Natural killer cell (primary cell): Measurements from ENCODE around the gene EIPR1. TPM values are rescaled to one million over a fixed set of nuclear protein-coding genes. Genes with fewer than 3 reads are reported as not detected.

Experiments used
- ATAC-seq, 3 donors: fragments of 150-1000 bp in 2 of 3; fragments of 200-7000 bp in 1 of 3; cut with Tn5 transposase; 1 replicate in 1 of 3; 2 replicates in 2 of 3; pipeline ENCODE4 v1.10.0; 2021; ENCODE audit warnings: mild to moderate bottlenecking in 2 of 3, moderate library complexity in 2 of 3
- DNase-seq, 2 donors: peaks; one replicate each; pipeline versions ENCODE4 v3.0.0 to v3.0.0-alpha.2; 2013 to 2021; ENCODE audit warnings: mixed read lengths in 1 of 2
- H3K27ac ChIP-seq: one replicate; pipeline ENCODE4 v1.5.1; 2013; ENCODE audit warnings: mild to moderate bottlenecking, low read length
- H3K27me3 ChIP-seq: one replicate; pipeline ENCODE4 v1.6.1; 2013; ENCODE audit warnings: low read length; ENCODE audit not compliant: control insufficient read depth, insufficient read depth
- H3K36me3 ChIP-seq: one replicate; pipeline ENCODE4 v1.6.1; 2013; ENCODE audit warnings: low read length; ENCODE audit not compliant: control insufficient read depth, insufficient read depth
- H3K4me1 ChIP-seq: one replicate; pipeline ENCODE4 v1.6.1; 2013; ENCODE audit warnings: low read length; ENCODE audit not compliant: control insufficient read depth, insufficient read depth
- H3K4me3 ChIP-seq: one replicate; pipeline ENCODE4 v1.5.1; 2013; ENCODE audit warnings: low read length
- H3K9me3 ChIP-seq: one replicate; pipeline ENCODE4 v1.6.1; 2013; ENCODE audit warnings: low read length; ENCODE audit not compliant: control insufficient read depth, insufficient read depth
- H3K27ac Mint-ChIP-seq, 2 donors: one replicate each; pipeline ENCODE4 v1.8.0; 2022; ENCODE audit warnings: mild to moderate bottlenecking in 2 of 2, mixed read lengths in 2 of 2, moderate library complexity in 1 of 2
- H3K27me3 Mint-ChIP-seq, 2 donors: one replicate each; pipeline ENCODE4 v1.8.0; 2022; ENCODE audit warnings: low read depth in 2 of 2, mixed read lengths in 2 of 2
- H3K36me3 Mint-ChIP-seq: one replicate; pipeline ENCODE4 v1.8.0; 2022; ENCODE audit warnings: mixed read lengths
- H3K4me1 Mint-ChIP-seq, 2 donors: one replicate each; pipeline ENCODE4 v1.8.0; 2022; ENCODE audit warnings: mixed read lengths in 2 of 2
- H3K4me3 Mint-ChIP-seq: one replicate; pipeline ENCODE4 v1.8.0; 2022; ENCODE audit warnings: mild to moderate bottlenecking, moderate library complexity, mixed read lengths
- H3K9me3 Mint-ChIP-seq, 2 donors: one replicate each; pipeline ENCODE4 v1.8.0; 2022; ENCODE audit warnings: mixed read lengths in 2 of 2
- WGBS: methylation state at CpG from one replicate; pipeline ENCODE4 v1.1.7; 2013; ENCODE audit warnings: missing lambda C conversion rate; ENCODE audit not compliant: insufficient coverage; 5-methylcytosine and 5-hydroxymethylcytosine counted together
- intact Hi-C: fragments of 100-400 bp; cut with micrococcal nuclease; formaldehyde crosslinking; loops from one replicate; pipeline ENCODE4 v1.14.2; 2022
- total RNA-seq, 4 donors: library from RNA; stranded (reverse); fragments of 120-200 nt in 1 of 4; gene quantifications; one replicate each; pipeline versions ENCODE4 v1.2.3 to v1.2.4, GENCODE V29; 2013 to 2022
- TF ChIP-seq, protein P1 (sequence below): fragments of 200-600 bp; IDR thresholded peaks from one replicate; pipeline ENCODE4 v1.8.0; 2022; ENCODE audit warnings: antibody characterized with exemption

Gene EIPR1
- total RNA-seq, result 10 to 100 TPM; 26.8 to 28.8 (median 27.9) TPM
- total RNA-seq (2013), result 33.0 TPM

DNA sequence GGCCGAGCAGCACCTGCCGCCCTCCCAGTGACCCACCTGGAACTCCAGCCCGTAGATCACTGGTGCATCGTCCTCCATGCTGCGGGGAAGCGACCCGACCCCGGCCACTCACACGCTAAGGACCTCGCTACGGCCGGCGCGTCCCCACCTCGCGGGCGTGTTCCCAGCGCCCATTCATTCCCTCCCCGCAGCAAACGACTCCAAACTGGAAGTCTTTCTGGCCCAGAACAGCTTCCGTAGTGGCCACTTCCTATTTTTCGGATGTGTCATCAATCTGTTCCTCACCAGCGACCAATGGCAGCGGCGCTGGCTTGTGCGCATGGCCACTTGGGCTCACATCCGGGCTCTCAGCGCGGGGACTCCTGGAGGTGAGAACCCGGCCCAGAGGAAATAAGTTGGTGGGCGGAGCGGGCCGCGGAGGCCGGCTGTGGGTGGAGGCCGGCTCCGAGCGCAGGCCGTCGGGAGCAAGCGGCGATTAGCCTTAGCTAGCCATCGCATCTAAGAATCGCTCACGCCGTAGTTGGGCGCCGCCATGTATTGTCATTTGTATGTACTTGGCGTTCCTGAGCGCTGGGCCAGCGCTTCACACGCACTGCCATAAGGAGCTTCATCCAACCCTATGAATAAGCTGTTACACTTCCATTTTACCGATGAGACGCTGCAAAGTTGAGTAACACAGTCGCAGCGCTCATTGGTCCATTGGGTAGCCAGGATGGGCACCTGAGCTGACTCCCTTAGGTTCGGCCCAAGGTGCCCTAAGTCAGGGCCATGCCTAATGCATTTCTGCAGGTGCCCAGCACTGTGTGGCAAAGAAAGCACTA, at the start of gene EIPR1:
TSS of gene EIPR1 (minus strand) at position 207 of the 821 bp plus-strand sequence. CDS start at position 78, 129 bp downstream.
- Mint-ChIP-seq H3K27me3 (no peaks in the 10 kb centered on the region), H3K27ac (peak within 1 kb of the TSS; percentile 96 to 98), H3K9me3 (no peaks in the 10 kb centered on the region), H3K36me3 (no peaks in the 10 kb centered on the region), H3K4me3 (peak within 1 kb of the TSS; percentile 96), H3K4me1 (peaks cover 28 to 46% of the 10 kb centered on the region in 2 donors)
- peak; percentile 97 to 98 for DNase-seq
- Histone ChIP-seq H3K4me3 (peak within 1 kb of the TSS; percentile 59), H3K27me3 (no peaks in the 10 kb centered on the region), H3K4me1 (peaks cover 31% of the 10 kb centered on the region), H3K36me3 (no peaks in the 10 kb centered on the region), H3K27ac (peak within 1 kb of the TSS; percentile 88), H3K9me3 (peaks cover 6% of the 10 kb centered on the region)
- TF ChIP-seq, protein P1, sequence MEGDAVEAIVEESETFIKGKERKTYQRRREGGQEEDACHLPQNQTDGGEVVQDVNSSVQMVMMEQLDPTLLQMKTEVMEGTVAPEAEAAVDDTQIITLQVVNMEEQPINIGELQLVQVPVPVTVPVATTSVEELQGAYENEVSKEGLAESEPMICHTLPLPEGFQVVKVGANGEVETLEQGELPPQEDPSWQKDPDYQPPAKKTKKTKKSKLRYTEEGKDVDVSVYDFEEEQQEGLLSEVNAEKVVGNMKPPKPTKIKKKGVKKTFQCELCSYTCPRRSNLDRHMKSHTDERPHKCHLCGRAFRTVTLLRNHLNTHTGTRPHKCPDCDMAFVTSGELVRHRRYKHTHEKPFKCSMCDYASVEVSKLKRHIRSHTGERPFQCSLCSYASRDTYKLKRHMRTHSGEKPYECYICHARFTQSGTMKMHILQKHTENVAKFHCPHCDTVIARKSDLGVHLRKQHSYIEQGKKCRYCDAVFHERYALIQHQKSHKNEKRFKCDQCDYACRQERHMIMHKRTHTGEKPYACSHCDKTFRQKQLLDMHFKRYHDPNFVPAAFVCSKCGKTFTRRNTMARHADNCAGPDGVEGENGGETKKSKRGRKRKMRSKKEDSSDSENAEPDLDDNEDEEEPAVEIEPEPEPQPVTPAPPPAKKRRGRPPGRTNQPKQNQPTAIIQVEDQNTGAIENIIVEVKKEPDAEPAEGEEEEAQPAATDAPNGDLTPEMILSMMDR, result no peak
- intact Hi-C loops, result loop anchor here (1.0 kb wide), 1 partner anchor 140 kb away; no protein-coding TSS in a partner anchor
- peak; percentile 79 to 89 (median 84) for ATAC-seq
- 2% methylated on average over 57 of the region's 57 CpGs for WGBS

GRCh38 chr2:3427272-3427671, 49.7 kb upstream of the EIPR1 start:
- DNase-seq (no peak), ATAC-seq (no peak)
- Histone ChIP-seq H3K27ac (no peak overlapping the region), H3K36me3 (peaks cover 52% of the 10 kb centered on the region), H3K4me1 (no peaks in the 10 kb centered on the region), H3K4me3 (no peak overlapping the region), H3K9me3 (no peaks in the 10 kb centered on the region), H3K27me3 (no peaks in the 10 kb centered on the region)
- WGBS, result 95% methylated on average over 6 of the region's 6 CpGs
- Mint-ChIP-seq H3K4me1 (peaks cover 11 to 15% of the 10 kb centered on the region in 2 donors), H3K4me3 (no peak overlapping the region), H3K27ac (no peak overlapping the region), H3K36me3 (peaks cover 13% of the 10 kb centered on the region), H3K27me3 (no peaks in the 10 kb centered on the region), H3K9me3 (no peaks in the 10 kb centered on the region)
- TF ChIP-seq, protein P1, result no peak
- intact Hi-C loops, result no loop called here

DNA sequence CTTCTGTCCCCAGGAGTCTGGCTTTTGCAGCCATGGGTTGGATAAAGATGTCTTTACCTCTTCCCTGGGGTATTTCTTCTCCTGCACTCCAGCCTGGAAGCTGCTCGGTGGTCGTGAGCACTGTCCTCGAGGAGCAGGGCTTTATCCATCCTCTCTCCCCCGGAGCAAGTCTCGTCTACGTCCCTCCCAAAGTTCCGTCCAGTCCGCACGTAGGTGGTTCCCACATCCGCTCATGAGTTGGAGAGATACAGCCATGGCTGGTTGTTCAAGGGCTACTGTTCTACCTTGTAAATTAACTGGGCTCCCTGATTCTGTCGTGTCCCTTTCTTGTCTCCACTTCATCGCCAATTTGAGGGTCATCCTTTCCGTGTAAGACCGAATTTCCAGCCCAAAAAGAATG, 49.0 kb upstream of the EIPR1 start:
- no peak for DNase-seq
- intact Hi-C loops, result no loop called here
- no peak for ATAC-seq
- Mint-ChIP-seq H3K4me1 (peaks cover 11 to 15% of the 10 kb centered on the region in 2 donors), H3K27me3 (no peaks in the 10 kb centered on the region), H3K27ac (no peak overlapping the region), H3K4me3 (no peak overlapping the region), H3K36me3 (peaks cover 8% of the 10 kb centered on the region), H3K9me3 (no peaks in the 10 kb centered on the region)
- WGBS, result 97% methylated on average over 14 of the region's 14 CpGs
- no peaks in the 10 kb centered on the region for H3K4me1 ChIP-seq
- peaks cover 52% of the 10 kb centered on the region for H3K36me3 ChIP-seq
- H3K27ac ChIP-seq, result no peak overlapping the region
- no peaks in the 10 kb centered on the region for H3K27me3 ChIP-seq
- TF ChIP-seq, protein P1, result no peak
- no peaks in the 10 kb centered on the region for H3K9me3 ChIP-seq
- no peak overlapping the region for H3K4me3 ChIP-seq
